ENCODE data around the gene BCOR.

DNA sequence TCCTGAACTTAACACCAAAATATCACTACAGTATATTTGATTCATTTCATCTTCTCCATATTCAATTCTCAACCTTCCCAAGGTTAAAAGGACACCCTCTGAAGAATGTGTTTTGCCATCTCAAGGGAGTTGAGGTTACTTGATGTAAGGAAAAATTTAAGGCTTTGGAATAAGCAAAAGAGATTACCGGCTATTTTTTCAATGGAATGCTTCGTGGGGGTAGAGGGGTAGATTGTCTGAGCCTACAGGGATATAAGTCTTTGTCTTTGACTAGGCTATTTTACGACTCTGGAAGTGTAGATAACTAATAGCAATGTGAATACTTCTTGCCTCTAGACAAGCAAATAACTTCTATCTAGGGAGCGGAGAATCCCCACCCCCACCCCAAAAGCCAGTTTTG, 78.2 kb downstream of the BCOR start:
- TF ChIP-seq GABPA (IDR thresholded peaks at IDR 0.05; ENCODE audit: low read depth) (no peak), POLR2AphosphoS5 (IDR thresholded peaks at IDR 0.05; ENCODE audit: low read depth) (no peak), SPI1 (IDR thresholded peaks at IDR 0.05; ENCODE audit: borderline replicate concordance, low read depth) (no peak)
- TF ChIP-seq, protein P1, sequence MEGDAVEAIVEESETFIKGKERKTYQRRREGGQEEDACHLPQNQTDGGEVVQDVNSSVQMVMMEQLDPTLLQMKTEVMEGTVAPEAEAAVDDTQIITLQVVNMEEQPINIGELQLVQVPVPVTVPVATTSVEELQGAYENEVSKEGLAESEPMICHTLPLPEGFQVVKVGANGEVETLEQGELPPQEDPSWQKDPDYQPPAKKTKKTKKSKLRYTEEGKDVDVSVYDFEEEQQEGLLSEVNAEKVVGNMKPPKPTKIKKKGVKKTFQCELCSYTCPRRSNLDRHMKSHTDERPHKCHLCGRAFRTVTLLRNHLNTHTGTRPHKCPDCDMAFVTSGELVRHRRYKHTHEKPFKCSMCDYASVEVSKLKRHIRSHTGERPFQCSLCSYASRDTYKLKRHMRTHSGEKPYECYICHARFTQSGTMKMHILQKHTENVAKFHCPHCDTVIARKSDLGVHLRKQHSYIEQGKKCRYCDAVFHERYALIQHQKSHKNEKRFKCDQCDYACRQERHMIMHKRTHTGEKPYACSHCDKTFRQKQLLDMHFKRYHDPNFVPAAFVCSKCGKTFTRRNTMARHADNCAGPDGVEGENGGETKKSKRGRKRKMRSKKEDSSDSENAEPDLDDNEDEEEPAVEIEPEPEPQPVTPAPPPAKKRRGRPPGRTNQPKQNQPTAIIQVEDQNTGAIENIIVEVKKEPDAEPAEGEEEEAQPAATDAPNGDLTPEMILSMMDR (IDR thresholded peaks at IDR 0.05; ENCODE audit: insufficient read depth, low read length): no peak
